Measurements from ENCODE around the gene SIX2. TPM values are rescaled to one million over a fixed set of nuclear protein-coding genes. Genes with fewer than 3 reads are reported as not detected.

SIX2 gene
- total and polyA plus RNA-seq, 2 experiments from 2014 or later: 0.87 to 1.3 TPM

GRCh38 chr2:45002686-45003085, 6.6 kb downstream of the SIX2 start:
- H3K36me3 Mint-ChIP-seq (ENCODE audit: low read depth): peaks cover 3% of the 10 kb centered on the region; the same call in 1 of the 3 replicates
- Histone ChIP-seq H3K9me2 (ENCODE audit: insufficient read depth) (0 out of 2 replicates have a peak, but pooled peaks cover 4% of the 10 kb centered on the region), H3K4me3 (no peak overlapping the region), H3K79me2 (replicated peaks; ENCODE audit: insufficient read depth) (no peaks in the 10 kb centered on the region), H3F3A (replicated peaks; ENCODE audit: low read depth) (peaks cover 24% of the 10 kb centered on the region; the same call in 1 of the 2 replicates), H3K4me2 (no peak overlapping the region), H3K27ac (ENCODE audit: low read depth) (no peak overlapping the region), H2AFZ (no peak overlapping the region), H3K4me1 (ENCODE audit: insufficient read depth) (peaks cover 36% of the 10 kb centered on the region), H3K36me3 (ENCODE audit: insufficient read depth) (no peaks in the 10 kb centered on the region), H4K20me1 (replicated peaks; ENCODE audit: insufficient read depth) (peaks cover 9% of the 10 kb centered on the region), H3K27me3 (ENCODE audit: insufficient read depth) (peaks cover 100% of the 10 kb centered on the region)
- no peak for TF ChIP-seq ZNF114 (CRISPR knock-in tag; IDR thresholded peaks at IDR 0.05)
- TF ChIP-seq CREB1 (CRISPR knock-in tag; IDR thresholded peaks at IDR 0.05; ENCODE audit: low read depth): no peak
- TF ChIP-seq REST (IDR thresholded peaks at IDR 0.05; ENCODE audit: unreplicated experiment): no peak
- TF ChIP-seq CTCF (conservative IDR thresholded peaks at IDR 0.05; ENCODE audit: low read depth in 2 of 2): peak; percentile 38 to 44
- TF ChIP-seq ZNF331 (CRISPR knock-in tag; IDR thresholded peaks at IDR 0.05; ENCODE audit: low read depth): no peak
- no peak for TF ChIP-seq STAT1 (IDR thresholded peaks at IDR 0.05; ENCODE audit: unreplicated experiment)
- no peak for TF ChIP-seq POLR2AphosphoS5 (IDR thresholded peaks at IDR 0.05; ENCODE audit: low read depth)
- ATAC-seq (no peak), DNase-seq (ENCODE audit: low spot score) (peak; percentile 53)
- no peak overlapping the region for H3K27ac Mint-ChIP-seq
- peaks cover 100% of the 10 kb centered on the region for H3K27me3 Mint-ChIP-seq (ENCODE audit: insufficient read depth, low read depth, poor library complexity)
- peaks cover 6% of the 10 kb centered on the region; the same call in 2 of the 3 replicates for H3K9me3 Mint-ChIP-seq
- peaks cover 35% of the 10 kb centered on the region for H3K4me1 Mint-ChIP-seq
- H3K4me3 Mint-ChIP-seq: peak overlapping the region; percentile 17; the same call in 2 of the 3 replicates

GRCh38 chr2:45001869-45002385, 7.3 kb downstream of the SIX2 start:
- peak; percentile 6 for ATAC-seq
- peaks cover 6% of the 10 kb centered on the region; the same call in 2 of the 3 replicates for H3K9me3 Mint-ChIP-seq
- TF ChIP-seq ZNF462 (CRISPR knock-in tag; IDR thresholded peaks at IDR 0.05): no peak
- no peak for TF ChIP-seq NANOG (IDR thresholded peaks at IDR 0.05; ENCODE audit: borderline replicate concordance)
- no peak for TF ChIP-seq CREB1 (CRISPR knock-in tag; IDR thresholded peaks at IDR 0.05; ENCODE audit: low read depth)
- no peak for TF ChIP-seq ZNF331 (CRISPR knock-in tag; IDR thresholded peaks at IDR 0.05; ENCODE audit: low read depth)

More at GRCh38 chr2:45001869-45002385, 7.3 kb downstream of the SIX2 start:
- Histone ChIP-seq H4K20me1 (replicated peaks; ENCODE audit: insufficient read depth) (peaks cover 9% of the 10 kb centered on the region), H3K4me1 (ENCODE audit: insufficient read depth) (peaks cover 32% of the 10 kb centered on the region), H3K36me3 (ENCODE audit: insufficient read depth) (no peaks in the 10 kb centered on the region), H2AFZ (peak overlapping the region; percentile 94), H3K27me3 (ENCODE audit: insufficient read depth) (peaks cover 100% of the 10 kb centered on the region), H3K9me2 (ENCODE audit: insufficient read depth) (0 out of 2 replicates have a peak, but pooled peaks cover 4% of the 10 kb centered on the region), H3K27ac (ENCODE audit: low read depth) (no peak overlapping the region), H3K79me2 (replicated peaks; ENCODE audit: insufficient read depth) (no peaks in the 10 kb centered on the region), H3K4me3 (peak overlapping the region; percentile 59), H3F3A (replicated peaks; ENCODE audit: low read depth) (peaks cover 21% of the 10 kb centered on the region; the same call in 1 of the 2 replicates), H3K4me2 (peak overlapping the region; percentile 87)
- H3K27me3 Mint-ChIP-seq (ENCODE audit: insufficient read depth, low read depth, poor library complexity): peaks cover 92% of the 10 kb centered on the region
- peak overlapping the region; percentile 65 for H3K4me3 Mint-ChIP-seq
- DNase-seq (ENCODE audit: low spot score): peak; percentile 72
- H3K36me3 Mint-ChIP-seq (ENCODE audit: low read depth): peaks cover 3% of the 10 kb centered on the region; the same call in 1 of the 3 replicates
- H3K4me1 Mint-ChIP-seq: peaks cover 32% of the 10 kb centered on the region
- no peak overlapping the region for H3K27ac Mint-ChIP-seq
